GM19468 (cell line): ENCODE measurements around the gene PLA2G12A.
"Not testable (repeated sequence)": the region's sequence is repeated elsewhere in the genome, so short reads cannot be mapped to it uniquely, and the experiment has no call there.

Experiments
- ATAC-seq: cut with Tn5 transposase; IDR thresholded peaks from one replicate; pipeline ENCODE4 v1.9.1; 2021; ENCODE audit warnings: mild to moderate bottlenecking, moderate library complexity, moderate number of reproducible peaks; ENCODE audit not compliant: unreplicated experiment; ENCODE audit errors: extremely low read depth

Gene PLA2G12A

GRCh38 chr4:109684727-109685126, 45.1 kb downstream of the PLA2G12A start:
- ATAC-seq = no peak

- ATAC-seq = no peak
Measured at GRCh38 chr4:109683621-109684253, 46.1 kb downstream of the PLA2G12A start.

- no peak for ATAC-seq
Measured at GRCh38 chr4:109682875-109683274, 47.0 kb downstream of the PLA2G12A start.

GRCh38 chr4:109678925-109679324, 50.9 kb downstream of the PLA2G12A start:
- not testable (repeated sequence) for ATAC-seq

GRCh38 chr4:109678472-109678871, 51.4 kb downstream of the PLA2G12A start:
- not testable (repeated sequence) for ATAC-seq

GRCh38 chr4:109676886-109677285, 53.0 kb downstream of the PLA2G12A start:
- no peak for ATAC-seq

- ATAC-seq = no peak
Measured at GRCh38 chr4:109675843-109676242, 54.0 kb downstream of the PLA2G12A start.

GRCh38 chr4:109675181-109675580, 54.7 kb downstream of the PLA2G12A start:
- no peak for ATAC-seq

- ATAC-seq = no peak
Measured at GRCh38 chr4:109673303-109673702, 56.6 kb downstream of the PLA2G12A start.

GRCh38 chr4:109672169-109672930, 57.5 kb downstream of the PLA2G12A start:
- ATAC-seq = no peak

GRCh38 chr4:109671350-109671749, 58.5 kb downstream of the PLA2G12A start:
- no peak for ATAC-seq

GRCh38 chr4:109665783-109666485, 63.9 kb downstream of the PLA2G12A start:
- no peak for ATAC-seq

GRCh38 chr4:109662771-109663170, 67.1 kb downstream of the PLA2G12A start:
- ATAC-seq = no peak

GRCh38 chr4:109662116-109662515, 67.8 kb downstream of the PLA2G12A start:
- no peak for ATAC-seq
